CD14-positive monocyte (primary cell): ENCODE measurements around the gene IMMP2L. TPM values are rescaled to one million over a fixed set of nuclear protein-coding genes. Genes with fewer than 3 reads are reported as not detected.

Experiments
- DNase-seq, 3 donors: peaks; one replicate each; pipeline ENCODE4 v3.0.0-alpha.2; 2011 to 2022
- H2AFZ ChIP-seq: 2 replicates; pipeline ENCODE4 v1.6.0; 2012; ENCODE audit warnings: mild to moderate bottlenecking, low read depth, low read length, inconsistent platforms; ENCODE audit not compliant: insufficient read depth, poor library complexity, severe bottlenecking
- H3K27ac ChIP-seq, 2 donors: 1 replicate in 1 of 2; 2 replicates in 1 of 2; pipeline ENCODE4 v1.5.1; 2012 to 2013; ENCODE audit warnings: low read length in 2 of 2, control low read depth in 1 of 2, inconsistent platforms in 1 of 2, low read depth in 1 of 2, mild to moderate bottlenecking in 1 of 2
- H3K27me3 ChIP-seq, 2 donors: one replicate each; pipeline versions ENCODE4 v1.6.0 to v1.6.1; 2011 to 2013; ENCODE audit warnings: low read length in 2 of 2; ENCODE audit not compliant: control insufficient read depth in 2 of 2, insufficient read depth in 2 of 2
- H3K36me3 ChIP-seq, 2 donors: replicated peaks in 1 of 2; 1 replicate in 1 of 2; 2 replicates in 1 of 2; pipeline versions ENCODE4 v1.5.1 to v1.6.1; 2012 to 2013; ENCODE audit warnings: low read length in 2 of 2, control low read depth in 1 of 2, inconsistent platforms in 1 of 2, mild to moderate bottlenecking in 1 of 2; ENCODE audit not compliant: insufficient read depth in 2 of 2, control insufficient read depth in 1 of 2
- H3K4me1 ChIP-seq, 2 donors: 1 replicate in 1 of 2; 2 replicates in 1 of 2; pipeline versions ENCODE4 v1.5.1 to v1.6.1; 2012 to 2013; ENCODE audit warnings: low read length in 2 of 2, control low read depth in 1 of 2, inconsistent platforms in 1 of 2, mild to moderate bottlenecking in 1 of 2, moderate library complexity in 1 of 2; ENCODE audit not compliant: insufficient read depth in 2 of 2, control insufficient read depth in 1 of 2
- H3K4me2 ChIP-seq: replicated peaks from 2 replicates; pipeline ENCODE3; 2012; ENCODE audit warnings: low read length, moderate library complexity, mild to moderate bottlenecking; ENCODE audit not compliant: poor library complexity, severe bottlenecking; ENCODE audit errors: extremely low read depth
- H3K4me3 ChIP-seq, 3 experiments: fragments of 200-600 bp in 1 of 3; sonication (generic) in 1 of 3; replicated peaks in 1 of 3; 1 replicate in 2 of 3; 2 replicates in 1 of 3; pipeline ENCODE4 v1.5.1; 2011 to 2013; ENCODE audit warnings: low read length in 3 of 3, mild to moderate bottlenecking in 3 of 3, control low read depth in 2 of 3, low read depth in 2 of 3, inconsistent platforms in 1 of 3, moderate library complexity in 1 of 3
- H3K79me2 ChIP-seq: 2 replicates; pipeline ENCODE4 v1.6.0; 2012; ENCODE audit warnings: mild to moderate bottlenecking, control low read depth, inconsistent platforms, low read length, moderate library complexity; ENCODE audit not compliant: insufficient read depth
- H3K9ac ChIP-seq: 2 replicates; pipeline ENCODE4 v1.6.0; 2017; ENCODE audit warnings: low read length, mild to moderate bottlenecking; ENCODE audit not compliant: insufficient read depth, poor library complexity, severe bottlenecking
- H3K9me3 ChIP-seq, 2 donors: replicated peaks in 1 of 2; 1 replicate in 1 of 2; 2 replicates in 1 of 2; pipeline versions ENCODE4 v1.5.1 to v1.6.1; 2012 to 2013; ENCODE audit warnings: low read length in 2 of 2, control low read depth in 1 of 2; ENCODE audit not compliant: control insufficient read depth in 1 of 2, insufficient read depth in 1 of 2
- H4K20me1 ChIP-seq: 2 replicates; pipeline ENCODE4 v1.6.0; 2012; ENCODE audit warnings: mild to moderate bottlenecking, low read length, control low read depth, moderate library complexity; ENCODE audit not compliant: insufficient read depth
- H3K27ac Mint-ChIP-seq, 7 donors: one replicate each; pipeline ENCODE4 v1.8.0; 2020; ENCODE audit warnings: mild to moderate bottlenecking in 7 of 7, mixed read lengths in 7 of 7, moderate library complexity in 6 of 7, inconsistent platforms in 2 of 7
- H3K27me3 Mint-ChIP-seq, 3 donors: one replicate each; pipeline ENCODE4 v1.8.0; 2021 to 2022; ENCODE audit warnings: low read depth in 3 of 3, mild to moderate bottlenecking in 3 of 3, mixed read lengths in 3 of 3, moderate library complexity in 3 of 3, inconsistent platforms in 1 of 3
- H3K36me3 Mint-ChIP-seq, 2 donors: one replicate each; pipeline ENCODE4 v1.8.0; 2020; ENCODE audit warnings: mixed read lengths in 2 of 2, inconsistent platforms in 1 of 2, mild to moderate bottlenecking in 1 of 2
- H3K4me1 Mint-ChIP-seq: one replicate; pipeline ENCODE4 v1.8.0; 2020; ENCODE audit warnings: mild to moderate bottlenecking, mixed read lengths
- H3K4me3 Mint-ChIP-seq, 2 donors: one replicate each; pipeline ENCODE4 v1.8.0; 2020; ENCODE audit warnings: mild to moderate bottlenecking in 2 of 2, mixed read lengths in 2 of 2, moderate library complexity in 1 of 2
- H3K9me3 Mint-ChIP-seq, 7 donors: one replicate each; pipeline ENCODE4 v1.8.0; 2020 to 2022; ENCODE audit warnings: mixed read lengths in 7 of 7, mild to moderate bottlenecking in 6 of 7, moderate library complexity in 6 of 7, inconsistent platforms in 2 of 7
- WGBS: methylation state at CpG from one replicate; pipeline ENCODE4 v1.1.5; 2013; ENCODE audit warnings: missing lambda C conversion rate; ENCODE audit not compliant: insufficient coverage; 5-methylcytosine and 5-hydroxymethylcytosine counted together
- intact Hi-C, 2 donors: fragments of 100-400 bp; cut with micrococcal nuclease; formaldehyde crosslinking; loops; one replicate each; pipeline versions ENCODE4 v1.15.0 to v1.15.1; 2023
- polyA plus RNA-seq, 3 donors: library from polyadenylated mRNA; depleted of rRNA in 1 of 3; unstranded in 2 of 3; stranded (reverse) in 1 of 3; fragments of 300-500 nt in 2 of 3; fragments of >200 nt in 1 of 3; fragmentation: Illumina TruSeq in 2 of 3; gene quantifications; 1 replicate in 2 of 3; 2 replicates in 1 of 3; pipeline ENCODE4 v1.2.3, GENCODE V29; 2012 to 2021
- TF ChIP-seq, protein P1 (sequence below): fragments of 200-600 bp; IDR thresholded peaks from one replicate; pipeline ENCODE4 v1.8.0; 2022; ENCODE audit warnings: antibody characterized with exemption, mild to moderate bottlenecking

IMMP2L gene
- polyA plus RNA-seq, 3 donors = 1.9 to 6.4 (median 6.2) TPM

DNA sequence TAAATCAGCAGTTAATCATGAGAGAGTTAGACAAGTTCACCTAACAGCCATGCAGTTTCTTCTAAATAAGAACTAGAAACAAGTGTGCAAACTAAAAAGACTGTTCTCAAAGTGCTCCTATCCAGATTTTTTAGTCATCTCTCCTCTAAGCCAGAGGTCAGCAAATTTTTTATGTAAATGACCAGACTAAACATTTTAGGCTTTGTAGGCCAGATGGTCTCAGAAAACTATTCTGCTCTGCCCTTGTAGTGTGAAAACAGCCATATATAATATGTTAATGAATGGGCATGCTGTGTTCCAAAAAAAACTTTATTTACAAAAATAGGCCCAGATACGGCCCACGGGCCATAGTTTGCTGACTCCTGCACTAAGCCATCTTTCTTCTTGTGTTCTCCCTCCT lies 734.4 kb downstream of the IMMP2L start:
- H3K27me3 Mint-ChIP-seq = no peaks in the 10 kb centered on the region
- peaks cover 0 to 7% (median 0%) of the 10 kb centered on the region in 7 donors for H3K9me3 Mint-ChIP-seq
- no peak overlapping the region for H3K27ac Mint-ChIP-seq
- Histone ChIP-seq H3K27ac (no peak overlapping the region), H3K27me3 (no peaks in the 10 kb centered on the region), H3K9ac (no peak overlapping the region), H3K4me1 (no peaks in the 10 kb centered on the region), H3K9me3 (no peaks in the 10 kb centered on the region), H3K4me2 (no peak overlapping the region), H3K79me2 (no peaks in the 10 kb centered on the region), H3K36me3 (no peaks in the 10 kb centered on the region), H2AFZ (no peak overlapping the region), H3K4me3 (no peak overlapping the region), H4K20me1 (no peaks in the 10 kb centered on the region)
- no peaks in the 10 kb centered on the region for H3K4me1 Mint-ChIP-seq
- intact Hi-C loops = no loop called here
- 94% methylated on average over 2 of the region's 2 CpGs for WGBS
- no peaks in the 10 kb centered on the region for H3K36me3 Mint-ChIP-seq
- no peak for DNase-seq
- no peak overlapping the region for H3K4me3 Mint-ChIP-seq
- TF ChIP-seq, protein P1, sequence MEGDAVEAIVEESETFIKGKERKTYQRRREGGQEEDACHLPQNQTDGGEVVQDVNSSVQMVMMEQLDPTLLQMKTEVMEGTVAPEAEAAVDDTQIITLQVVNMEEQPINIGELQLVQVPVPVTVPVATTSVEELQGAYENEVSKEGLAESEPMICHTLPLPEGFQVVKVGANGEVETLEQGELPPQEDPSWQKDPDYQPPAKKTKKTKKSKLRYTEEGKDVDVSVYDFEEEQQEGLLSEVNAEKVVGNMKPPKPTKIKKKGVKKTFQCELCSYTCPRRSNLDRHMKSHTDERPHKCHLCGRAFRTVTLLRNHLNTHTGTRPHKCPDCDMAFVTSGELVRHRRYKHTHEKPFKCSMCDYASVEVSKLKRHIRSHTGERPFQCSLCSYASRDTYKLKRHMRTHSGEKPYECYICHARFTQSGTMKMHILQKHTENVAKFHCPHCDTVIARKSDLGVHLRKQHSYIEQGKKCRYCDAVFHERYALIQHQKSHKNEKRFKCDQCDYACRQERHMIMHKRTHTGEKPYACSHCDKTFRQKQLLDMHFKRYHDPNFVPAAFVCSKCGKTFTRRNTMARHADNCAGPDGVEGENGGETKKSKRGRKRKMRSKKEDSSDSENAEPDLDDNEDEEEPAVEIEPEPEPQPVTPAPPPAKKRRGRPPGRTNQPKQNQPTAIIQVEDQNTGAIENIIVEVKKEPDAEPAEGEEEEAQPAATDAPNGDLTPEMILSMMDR = no peak

DNA sequence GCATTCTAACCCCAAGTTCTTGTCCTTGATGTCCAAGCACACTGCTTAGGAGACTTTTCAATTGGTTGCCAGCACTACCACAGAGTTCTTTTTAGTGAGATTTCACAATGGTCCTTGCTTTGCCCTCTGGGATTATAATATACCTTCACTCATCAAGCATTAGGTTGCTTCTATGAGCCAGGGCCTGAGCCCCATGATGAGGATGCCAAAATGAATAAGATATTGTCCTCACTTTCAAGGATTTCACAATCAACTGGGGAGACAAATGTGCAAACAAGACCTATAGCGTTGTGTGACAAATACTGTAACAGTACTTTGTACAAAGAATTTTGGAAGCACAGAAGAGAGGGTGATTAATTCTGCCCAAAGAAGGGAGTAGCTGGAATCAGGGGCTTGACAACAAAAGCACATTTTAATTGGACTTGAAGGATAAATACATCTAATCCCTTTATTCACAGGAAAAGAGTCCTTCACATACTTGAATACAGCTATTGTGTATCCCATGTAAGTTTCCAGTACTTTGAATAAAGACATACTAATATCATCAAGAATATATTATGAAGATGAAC lies 734.9 kb downstream of the IMMP2L start:
- WGBS = no CpG with 5 or more reads among the region's 1 CpG
- no peak for DNase-seq
- Mint-ChIP-seq H3K9me3 (peaks cover 0 to 7% (median 0%) of the 10 kb centered on the region in 7 donors), H3K27me3 (no peaks in the 10 kb centered on the region), H3K36me3 (no peaks in the 10 kb centered on the region), H3K4me1 (no peaks in the 10 kb centered on the region), H3K4me3 (no peak overlapping the region), H3K27ac (no peak overlapping the region)
- H3K36me3 ChIP-seq = no peaks in the 10 kb centered on the region
- intact Hi-C loops = no loop called here
- TF ChIP-seq, protein P1 = no peak
- H3K4me1 ChIP-seq = no peaks in the 10 kb centered on the region
- H2AFZ ChIP-seq = no peak overlapping the region
- no peaks in the 10 kb centered on the region for H3K79me2 ChIP-seq
- H3K4me3 ChIP-seq = no peak overlapping the region
- no peaks in the 10 kb centered on the region for H3K27me3 ChIP-seq
- no peak overlapping the region for H3K4me2 ChIP-seq
- H3K9me3 ChIP-seq = no peaks in the 10 kb centered on the region
- H3K9ac ChIP-seq = no peak overlapping the region
- no peaks in the 10 kb centered on the region for H4K20me1 ChIP-seq
- H3K27ac ChIP-seq = no peak overlapping the region
